Activated CD4-positive, alpha-beta T cell treated with anti-CD3 and anti-CD28 coated beads for 36 hours (primary cell): ENCODE data around the gene DENND2C. TPM values are rescaled to one million over a fixed set of nuclear protein-coding genes. Genes with fewer than 3 reads are reported as not detected.

Experiments used
- ATAC-seq: fragments of 200-7000 bp; cut with Tn5 transposase; one replicate; pipeline ENCODE4 v1.10.0; 2021; ENCODE audit warnings: mild to moderate bottlenecking, moderate library complexity
- CTCF ChIA-PET: fragments of 350-600 bp; sonication (Branson Sonifier 250); formaldehyde crosslinking; loops from one replicate; lab custom pipeline; 2021; ENCODE audit warnings: antibody characterized with exemption; lab: Charles Lee
- POLR2A ChIA-PET: fragments of 350-600 bp; sonication (Branson Sonifier 250); formaldehyde crosslinking; loops from one replicate; lab custom pipeline; 2021; ENCODE audit warnings: antibody characterized with exemption, inconsistent platforms; lab: Charles Lee
- DNase-seq: peaks from one replicate; pipeline ENCODE4 v3.0.0-alpha.2; 2020
- H3K27ac Mint-ChIP-seq: one replicate; pipeline ENCODE4 v1.8.0; 2021; ENCODE audit warnings: mixed read lengths
- H3K27me3 Mint-ChIP-seq: one replicate; pipeline ENCODE4 v1.8.0; 2021; ENCODE audit warnings: mixed read lengths
- H3K36me3 Mint-ChIP-seq: one replicate; pipeline ENCODE4 v1.8.0; 2021; ENCODE audit warnings: low read depth, mixed read lengths
- H3K4me1 Mint-ChIP-seq: one replicate; pipeline ENCODE4 v1.8.0; 2021; ENCODE audit warnings: mixed read lengths
- H3K4me3 Mint-ChIP-seq: one replicate; pipeline ENCODE4 v1.8.0; 2021; ENCODE audit warnings: mild to moderate bottlenecking, moderate library complexity, mixed read lengths
- H3K9me3 Mint-ChIP-seq: one replicate; pipeline ENCODE4 v1.8.0; 2021; ENCODE audit warnings: low read depth, mixed read lengths
- intact Hi-C, 2 experiments: fragments of 100-400 bp; cut with DNase I in 1 of 2; cut with micrococcal nuclease in 1 of 2; formaldehyde crosslinking; loops; one replicate each; pipeline versions ENCODE4 v1.14.2 to v1.15.1; 2022 to 2024; cut with DNase I, micrococcal nuclease
- total RNA-seq, 2 experiments: library from RNA; stranded (reverse); gene quantifications; one replicate each; pipeline ENCODE4 v1.2.3, GENCODE V29; 2021

DENND2C gene
- total RNA-seq, 2 experiments from 2014 or later, result 0.65 to 0.73 TPM

DNA sequence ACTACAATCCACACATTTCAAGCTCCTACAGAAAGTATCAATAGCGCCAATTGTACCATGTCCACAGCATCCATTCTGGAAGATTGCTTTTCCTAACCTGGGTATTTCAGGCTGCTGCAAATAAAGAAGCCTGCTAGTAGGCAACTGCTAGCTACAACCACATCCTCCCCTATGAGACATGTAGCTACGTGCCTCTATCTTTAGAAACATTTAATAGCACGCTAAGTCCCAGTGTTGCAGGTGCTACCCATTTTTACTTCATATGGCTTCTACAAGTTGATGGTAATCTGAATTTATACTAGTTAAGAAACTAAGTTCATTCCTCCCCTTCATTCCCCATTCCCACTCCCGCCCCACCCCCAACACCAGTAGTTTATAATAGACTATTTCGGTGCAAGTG lies 32.9 kb upstream of the DENND2C start:
- Mint-ChIP-seq H3K4me1 (peaks cover 2% of the 10 kb centered on the region), H3K36me3 (peaks cover 14% of the 10 kb centered on the region), H3K27ac (no peak overlapping the region), H3K27me3 (no peaks in the 10 kb centered on the region), H3K4me3 (no peak overlapping the region), H3K9me3 (no peaks in the 10 kb centered on the region)
- intact Hi-C loops, result no loop called here
- DNase-seq (no peak), ATAC-seq (no peak)
- ChIA-PET POLR2A (no interaction called here), CTCF (interaction anchor here (0.6 to 1.2 kb wide), 5 partner anchors 10 to 44 kb away, joined by 3 to 4 read pairs (median 3); no protein-coding TSS in a partner anchor)

DNA sequence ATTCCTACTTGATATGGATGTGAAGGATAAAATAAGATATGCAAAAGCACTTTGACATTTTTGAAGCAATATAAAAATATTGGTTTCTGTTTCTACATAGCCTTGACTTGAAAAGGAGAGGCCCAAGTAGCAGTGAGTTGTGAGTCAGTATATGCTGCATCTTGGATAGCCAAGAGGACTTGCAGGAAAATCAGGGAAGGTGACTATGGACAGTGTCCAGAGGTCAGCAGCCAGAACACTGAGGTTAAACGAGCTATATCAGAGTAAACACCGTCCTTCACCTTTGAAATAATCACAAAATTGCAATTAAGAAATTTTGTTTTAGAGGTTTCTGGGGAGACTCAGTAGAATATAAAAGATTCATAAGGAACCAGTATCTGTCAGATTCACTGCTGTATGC lies 32.1 kb upstream of the DENND2C start:
- no peaks in the 10 kb centered on the region for H3K9me3 Mint-ChIP-seq
- H3K27ac Mint-ChIP-seq, result no peak overlapping the region
- H3K27me3 Mint-ChIP-seq, result peaks cover 2% of the 10 kb centered on the region
- H3K4me3 Mint-ChIP-seq, result no peak overlapping the region
- ChIA-PET CTCF (interaction anchor here (0.6 to 1.1 kb wide), 3 partner anchors 9 to 45 kb away, joined by 3 to 4 read pairs (median 3); no protein-coding TSS in a partner anchor), POLR2A (interaction anchor here (0.5 kb wide), 1 partner anchor 1723 kb away, joined by 3 read pairs; no protein-coding TSS in a partner anchor)
- DNase-seq (no peak), ATAC-seq (no peak)
- intact Hi-C loops, result no loop called here
- peaks cover 6% of the 10 kb centered on the region for H3K36me3 Mint-ChIP-seq
- no peaks in the 10 kb centered on the region for H3K4me1 Mint-ChIP-seq

DNA sequence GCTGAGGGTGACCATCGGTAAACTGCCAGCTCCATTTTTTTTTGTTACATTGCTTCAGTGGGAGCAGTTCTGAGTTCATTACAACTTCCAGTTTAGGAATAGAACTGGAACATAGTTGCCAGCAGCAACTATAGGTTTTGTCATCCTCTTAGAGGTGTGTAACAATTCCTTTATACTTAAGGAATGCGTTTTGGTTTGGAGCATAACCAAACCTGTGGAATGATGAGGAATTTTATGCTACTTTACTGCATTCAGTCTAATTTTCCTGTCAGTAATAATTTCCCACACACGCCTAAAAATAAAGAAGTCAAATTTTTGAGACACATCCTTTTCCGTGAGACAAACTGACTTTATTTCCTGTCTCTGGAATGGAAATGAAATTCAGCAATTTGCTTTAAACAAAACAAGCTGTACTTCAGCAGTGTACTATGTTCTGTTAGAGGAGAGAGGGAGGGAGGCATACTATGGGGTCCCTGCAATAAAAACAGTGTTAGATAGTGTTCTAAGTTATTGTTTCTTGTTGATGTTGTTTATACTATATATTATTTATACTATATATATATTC lies 30.3 kb upstream of the DENND2C start:
- Mint-ChIP-seq H3K4me1 (no peaks in the 10 kb centered on the region), H3K4me3 (no peak overlapping the region), H3K36me3 (no peaks in the 10 kb centered on the region), H3K9me3 (no peaks in the 10 kb centered on the region), H3K27me3 (peaks cover 5% of the 10 kb centered on the region), H3K27ac (no peak overlapping the region)
- CTCF ChIA-PET, result interaction anchor here (0.6 kb wide), 1 partner anchor 99 kb away, joined by 3 read pairs; no protein-coding TSS in a partner anchor
- POLR2A ChIA-PET, result interaction anchor here (0.6 kb wide), 1 partner anchor 1004 kb away, joined by 3 read pairs; no protein-coding TSS in a partner anchor
- intact Hi-C loops, result no loop called here
- DNase-seq, result no peak
- no peak for ATAC-seq

GRCh38 chr1:114696810-114697209 lies 27.0 kb upstream of the DENND2C start:
- Mint-ChIP-seq H3K4me1 (no peaks in the 10 kb centered on the region), H3K27me3 (peaks cover 5% of the 10 kb centered on the region), H3K36me3 (no peaks in the 10 kb centered on the region), H3K9me3 (no peaks in the 10 kb centered on the region), H3K27ac (no peak overlapping the region), H3K4me3 (no peak overlapping the region)
- no peak for DNase-seq
- intact Hi-C loops, result no loop called here
- ATAC-seq, result no peak
- CTCF ChIA-PET, result no interaction called here
- POLR2A ChIA-PET, result no interaction called here

DNA sequence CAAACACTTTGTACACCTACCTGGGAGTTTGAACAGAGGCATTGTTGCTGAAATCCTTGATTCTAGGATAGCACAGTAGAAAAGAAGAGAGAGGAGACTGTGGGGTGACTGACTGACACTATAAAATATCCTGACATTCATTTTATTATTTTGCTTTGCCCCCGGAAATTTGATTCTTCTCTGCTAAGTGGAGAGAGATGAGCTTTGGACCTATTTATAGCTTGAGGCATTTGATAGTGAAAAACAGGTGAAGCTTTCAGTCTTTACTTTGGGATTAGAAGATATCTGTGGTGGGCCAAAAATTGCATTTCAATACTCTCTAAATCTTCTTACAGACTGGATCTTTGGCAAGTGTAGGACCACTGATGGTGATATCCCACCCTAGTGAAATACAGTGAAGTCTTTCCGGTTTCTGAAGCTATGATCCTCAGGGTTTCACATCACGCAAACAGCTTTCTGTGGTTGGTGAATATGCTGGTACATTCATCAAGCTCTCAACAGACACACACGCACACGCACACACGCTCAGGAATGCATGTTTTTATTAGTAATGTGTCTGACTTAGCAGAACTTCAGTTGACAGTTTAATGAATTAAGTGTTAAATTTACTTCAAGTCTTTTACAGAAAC lies 25.7 kb upstream of the DENND2C start, which contains the start of gene AMPD1:
Gene AMPD1, minus strand, starts transcription at position 117 of the 629 bp plus-strand sequence. Its CDS starts 75 bp downstream, at position 42.
- intact Hi-C loops, result no loop called here
- peaks cover 6% of the 10 kb centered on the region for H3K27me3 Mint-ChIP-seq
- ATAC-seq (no peak), DNase-seq (no peak)
- H3K9me3 Mint-ChIP-seq, result no peaks in the 10 kb centered on the region
- no peaks in the 10 kb centered on the region for H3K4me1 Mint-ChIP-seq
- H3K4me3 Mint-ChIP-seq, result no peak within 1 kb of the TSS
- POLR2A ChIA-PET, result no interaction called here
- CTCF ChIA-PET, result interaction anchor here (0.8 to 1.7 kb wide), 2 partner anchors 20 to 74 kb away, joined by 3 to 5 read pairs; partner anchors contain the start of gene NRAS
- no peaks in the 10 kb centered on the region for H3K36me3 Mint-ChIP-seq
- H3K27ac Mint-ChIP-seq, result no peak within 1 kb of the TSS

DNA sequence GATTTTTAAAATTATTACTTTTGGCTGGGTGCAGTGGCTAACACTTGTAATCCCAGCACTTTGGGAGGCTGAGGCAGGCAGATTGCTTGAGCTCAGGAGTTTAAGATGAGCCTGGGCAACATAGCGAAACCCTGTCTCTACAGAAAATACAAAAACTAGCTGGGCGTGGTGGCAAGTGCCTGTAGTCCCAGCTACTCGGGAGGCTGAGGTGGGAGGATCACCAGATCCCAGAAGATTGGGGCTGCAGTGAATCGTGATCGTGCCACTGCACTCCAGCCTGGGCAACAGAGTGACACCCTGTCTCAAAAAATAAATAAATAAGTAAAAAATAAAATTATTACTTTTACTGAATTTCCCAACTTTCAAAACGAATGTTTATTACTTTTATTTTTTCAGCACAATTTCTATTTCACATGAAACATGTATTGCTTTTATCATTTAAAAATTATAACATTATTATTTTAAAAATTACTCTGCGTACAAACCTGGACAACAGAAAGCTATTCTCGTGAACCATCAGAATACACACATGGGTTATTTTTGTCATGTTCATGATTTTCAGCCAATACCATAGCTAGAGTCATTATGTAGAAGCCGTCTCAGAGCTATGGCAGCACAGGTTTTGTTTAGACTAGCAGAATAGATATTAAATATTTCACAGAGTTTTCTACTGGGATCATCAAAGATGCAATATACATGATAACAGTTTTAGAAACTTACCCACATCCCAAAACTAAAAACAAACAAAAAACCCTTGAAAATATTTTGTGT lies 24.9 kb upstream of the DENND2C start:
- Mint-ChIP-seq H3K4me1 (no peaks in the 10 kb centered on the region), H3K27ac (no peak overlapping the region), H3K36me3 (no peaks in the 10 kb centered on the region), H3K27me3 (peaks cover 7% of the 10 kb centered on the region), H3K4me3 (no peak overlapping the region), H3K9me3 (no peaks in the 10 kb centered on the region)
- intact Hi-C loops, result no loop called here
- ChIA-PET CTCF (interaction anchor here (0.8 to 1.7 kb wide), 2 partner anchors 21 to 74 kb away, joined by 3 to 5 read pairs; partner anchors contain the start of gene NRAS), POLR2A (no interaction called here)
- no peak for DNase-seq
- ATAC-seq, result no peak

DNA sequence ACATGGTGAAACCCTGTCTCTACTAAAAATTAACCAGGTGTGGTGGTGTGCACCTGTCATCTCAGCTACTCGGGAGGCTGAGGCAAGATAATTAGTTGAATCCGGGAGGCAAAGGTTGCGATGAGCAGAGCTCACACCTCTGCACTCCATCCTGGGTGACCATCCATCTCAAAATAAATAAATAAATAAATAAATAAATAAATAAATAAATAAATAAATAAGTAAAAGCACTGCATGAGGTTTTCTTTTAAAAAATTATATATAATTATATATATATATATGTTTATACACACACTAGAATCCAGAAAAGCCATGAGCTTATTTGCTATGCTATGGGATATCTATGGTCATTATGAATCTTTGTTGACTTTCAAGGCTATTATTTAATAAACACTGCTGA lies 23.1 kb upstream of the DENND2C start:
- DNase-seq (no peak), ATAC-seq (no peak)
- Mint-ChIP-seq H3K27ac (no peak overlapping the region), H3K36me3 (no peaks in the 10 kb centered on the region), H3K27me3 (peaks cover 13% of the 10 kb centered on the region), H3K4me1 (no peaks in the 10 kb centered on the region), H3K4me3 (no peak overlapping the region), H3K9me3 (no peaks in the 10 kb centered on the region)
- CTCF ChIA-PET, result interaction anchor here (1.0 to 1.1 kb wide), 2 partner anchors 9 to 360 kb away, joined by 3 to 4 read pairs; no protein-coding TSS in a partner anchor
- POLR2A ChIA-PET, result interaction anchor here (0.9 kb wide), 1 partner anchor 23 kb away, joined by 4 read pairs; the partner anchor contains the start of gene DENND2C
- intact Hi-C loops, result no loop called here

- Mint-ChIP-seq H3K4me1 (no peaks in the 10 kb centered on the region), H3K36me3 (no peaks in the 10 kb centered on the region), H3K27me3 (peaks cover 22% of the 10 kb centered on the region), H3K4me3 (no peak overlapping the region), H3K9me3 (no peaks in the 10 kb centered on the region), H3K27ac (no peak overlapping the region)
- ATAC-seq (no peak), DNase-seq (no peak)
- intact Hi-C loops, result no loop called here
- CTCF ChIA-PET, result interaction anchor here (0.6 kb wide), 1 partner anchor 33 kb away, joined by 3 read pairs; no protein-coding TSS in a partner anchor
- POLR2A ChIA-PET, result no interaction called here
These were observed 21.2 kb upstream of the DENND2C start for GRCh38 chr1:114691061-114691460.

DNA sequence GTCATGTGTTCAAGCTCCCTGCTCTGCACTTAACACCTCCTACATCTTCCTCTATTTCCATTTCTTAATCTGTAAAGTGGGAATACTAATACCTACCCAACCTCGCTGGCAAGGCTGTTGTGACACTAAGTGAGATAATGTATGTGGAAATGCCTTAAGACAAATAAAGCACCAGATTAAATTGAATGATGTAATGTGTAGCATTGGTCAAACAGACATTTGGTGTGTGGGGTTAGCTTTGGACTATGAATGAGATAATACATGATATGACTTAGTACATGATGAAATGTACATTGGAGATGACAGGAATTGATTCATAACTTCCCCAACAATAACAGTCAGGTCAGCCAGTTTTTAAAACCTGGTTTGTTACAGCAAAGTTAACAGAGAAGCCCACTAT lies 20.3 kb upstream of the DENND2C start:
- POLR2A ChIA-PET, result no interaction called here
- Mint-ChIP-seq H3K4me3 (no peak overlapping the region), H3K27me3 (peaks cover 25% of the 10 kb centered on the region), H3K4me1 (no peaks in the 10 kb centered on the region), H3K27ac (no peak overlapping the region), H3K36me3 (no peaks in the 10 kb centered on the region), H3K9me3 (no peaks in the 10 kb centered on the region)
- no peak for DNase-seq
- CTCF ChIA-PET, result interaction anchor here (1.2 kb wide), 1 partner anchor 14 kb away, joined by 3 read pairs; no protein-coding TSS in a partner anchor
- no peak for ATAC-seq
- intact Hi-C loops, result no loop called here

DNA sequence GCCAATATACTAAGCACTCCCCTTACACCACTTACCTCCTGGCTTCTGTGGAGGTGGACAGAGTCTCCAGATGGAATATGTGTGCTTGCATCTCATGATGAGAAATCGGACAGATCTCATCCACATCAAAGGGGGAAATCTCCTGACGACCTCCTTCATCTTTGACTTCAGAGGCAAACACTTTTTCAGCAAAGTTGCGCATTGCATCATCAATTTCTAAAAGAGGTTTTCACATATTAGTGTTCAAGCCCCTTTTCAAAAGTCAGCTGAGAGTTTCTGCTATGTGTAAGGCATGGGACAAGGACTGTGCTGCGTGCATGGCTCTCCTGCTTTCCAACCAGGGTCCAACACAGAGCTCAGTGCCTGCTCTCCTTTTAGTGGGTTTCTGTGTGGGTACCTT lies 18.7 kb upstream of the DENND2C start:
- H3K27me3 Mint-ChIP-seq, result peaks cover 32% of the 10 kb centered on the region
- ChIA-PET POLR2A (no interaction called here), CTCF (no interaction called here)
- intact Hi-C loops, result no loop called here
- H3K4me3 Mint-ChIP-seq, result no peak overlapping the region
- no peaks in the 10 kb centered on the region for H3K4me1 Mint-ChIP-seq
- H3K27ac Mint-ChIP-seq, result no peak overlapping the region
- H3K9me3 Mint-ChIP-seq, result no peaks in the 10 kb centered on the region
- DNase-seq (no peak), ATAC-seq (no peak)
- no peaks in the 10 kb centered on the region for H3K36me3 Mint-ChIP-seq

DNA sequence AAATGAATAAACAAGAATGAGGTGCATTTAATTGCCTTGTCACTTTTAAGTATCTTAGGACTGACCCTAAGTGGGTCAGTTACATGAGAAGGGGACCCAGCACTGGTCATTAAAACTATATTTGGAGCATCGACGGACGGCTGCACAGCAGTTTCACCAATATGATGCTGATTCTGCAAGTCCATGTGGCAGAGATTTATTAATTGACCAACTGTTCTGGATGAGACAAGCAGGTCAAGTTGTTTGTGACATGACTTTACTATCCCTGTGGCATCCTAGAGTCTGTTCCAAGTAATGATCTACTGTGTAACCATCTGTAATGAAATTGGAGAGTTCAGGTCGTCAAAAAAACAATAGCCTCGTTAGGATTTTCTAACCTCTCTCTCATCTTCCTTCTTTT lies 16.0 kb upstream of the DENND2C start:
- CTCF ChIA-PET, result no interaction called here
- POLR2A ChIA-PET, result no interaction called here
- Mint-ChIP-seq H3K4me1 (no peaks in the 10 kb centered on the region), H3K9me3 (no peaks in the 10 kb centered on the region), H3K27me3 (peaks cover 36% of the 10 kb centered on the region), H3K4me3 (no peak overlapping the region), H3K27ac (no peak overlapping the region), H3K36me3 (no peaks in the 10 kb centered on the region)
- no peak for DNase-seq
- ATAC-seq, result no peak
- intact Hi-C loops, result no loop called here
